ENCODE measurements around the gene NSUN2.
"Not testable (repeated sequence)": the region's sequence is repeated elsewhere in the genome, so short reads cannot be mapped to it uniquely, and the experiment has no call there.

Gene NSUN2

DNA sequence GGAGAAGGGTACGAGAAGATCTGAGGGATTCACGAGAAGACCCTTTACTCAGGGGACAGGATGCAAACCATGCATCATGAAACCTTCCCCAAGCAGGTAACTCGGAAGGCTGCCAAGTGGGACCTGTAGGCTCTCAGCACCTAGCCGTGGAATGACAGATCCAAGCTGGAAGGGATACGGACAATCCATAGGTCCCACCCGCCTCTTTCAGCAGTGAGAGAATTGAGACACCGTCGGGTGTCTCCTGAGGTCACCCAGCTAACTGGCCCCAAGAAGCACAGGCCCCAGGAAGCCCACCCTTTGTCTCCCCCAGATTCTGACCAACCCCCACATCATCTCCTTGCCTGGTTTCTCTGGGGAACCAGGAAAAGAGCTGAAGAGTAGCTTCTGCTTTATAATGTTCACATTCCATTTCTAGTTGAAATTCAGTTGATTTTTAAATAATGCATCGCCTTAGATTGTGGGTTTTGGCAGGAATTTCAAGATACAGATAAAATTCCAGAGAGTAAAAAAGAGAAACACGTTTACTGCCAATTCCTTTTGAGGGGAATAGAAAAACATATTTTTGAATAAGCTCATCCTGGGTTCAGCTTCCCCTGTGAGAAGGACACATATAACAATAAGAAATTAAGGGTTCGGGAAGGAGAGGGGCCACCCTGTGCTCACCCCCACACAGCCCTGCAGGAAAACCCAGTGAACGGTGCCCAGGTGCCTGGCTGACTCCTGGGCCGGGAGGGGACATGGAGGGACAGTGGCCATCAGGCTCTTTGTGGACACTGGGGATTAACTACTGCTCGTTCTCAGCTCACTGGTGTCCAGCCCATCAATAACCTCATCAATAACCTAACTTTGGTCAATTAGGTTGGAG, 51.1 kb downstream of the NSUN2 start:
- no peak for DNase-seq

DNA sequence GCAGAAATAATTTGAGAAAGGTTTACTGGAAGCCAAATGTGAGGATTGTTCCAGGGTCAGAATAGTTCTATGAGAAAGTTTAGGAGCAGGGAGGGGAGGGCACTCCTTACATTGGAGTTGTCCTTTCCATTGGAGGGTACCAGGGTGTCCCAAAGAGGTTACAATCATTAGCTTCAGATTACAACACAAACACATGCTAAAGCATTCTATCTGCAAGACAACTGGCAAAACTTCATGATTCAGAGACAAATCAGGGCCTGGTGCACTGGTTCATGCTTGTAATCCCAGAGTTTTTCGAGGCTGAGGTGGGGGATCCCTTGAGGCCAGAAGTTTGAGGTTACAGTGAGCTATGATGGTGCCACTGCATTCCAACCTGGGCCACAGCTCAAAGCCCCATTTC, 51.8 kb downstream of the NSUN2 start:
- no peak for DNase-seq

DNA sequence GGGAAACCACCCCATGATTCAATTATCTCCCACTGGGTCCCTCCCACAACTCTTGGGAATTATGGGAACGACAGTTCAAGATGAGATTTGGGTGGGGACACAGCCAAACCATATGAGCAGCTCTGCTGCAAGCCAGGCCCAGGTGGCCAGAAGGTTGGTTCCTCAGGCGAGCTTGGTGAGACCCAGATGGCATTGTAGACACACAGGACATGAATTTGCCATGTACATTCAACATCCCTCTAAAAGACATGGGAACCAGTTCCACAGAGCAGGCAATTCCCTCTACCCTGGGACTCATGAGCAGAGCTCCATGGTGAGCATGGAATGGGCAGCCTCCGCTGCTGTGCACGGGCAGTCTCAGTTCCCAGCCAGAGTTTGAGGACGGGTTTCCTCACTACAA, 53.3 kb downstream of the NSUN2 start:
- no peak for DNase-seq

DNA sequence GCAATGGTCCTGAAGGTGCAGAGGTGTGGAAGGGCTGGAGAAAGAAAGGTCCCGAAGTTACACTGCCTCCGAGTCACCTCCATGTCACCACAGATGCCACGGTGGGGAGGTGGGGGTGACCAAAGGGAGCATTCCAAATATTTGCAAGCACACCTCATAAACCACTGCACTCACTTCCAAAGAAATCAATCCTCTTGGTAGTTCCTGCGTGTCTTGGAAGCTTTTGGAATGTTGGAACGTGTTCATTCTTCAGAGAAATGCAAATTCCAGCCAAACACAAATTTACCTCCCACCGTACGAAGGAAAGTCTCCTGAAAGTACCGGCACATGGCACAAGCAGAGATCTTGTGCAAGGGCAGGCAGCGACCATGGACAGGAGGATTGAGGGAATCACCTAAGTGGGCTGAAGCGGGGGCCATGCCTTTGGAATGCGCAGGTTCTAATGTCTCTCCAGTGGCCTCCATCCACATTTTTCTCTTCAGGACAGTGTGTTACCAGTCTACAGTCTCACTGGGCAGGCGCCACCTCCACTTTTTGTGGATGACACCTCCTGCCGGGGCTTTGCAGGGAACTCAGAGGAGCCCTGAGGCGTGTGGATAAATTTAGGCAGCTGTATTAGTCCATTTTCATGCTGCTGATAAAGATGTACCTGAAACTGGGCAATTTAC, 54.0 kb downstream of the NSUN2 start:
- no peak for DNase-seq

DNA sequence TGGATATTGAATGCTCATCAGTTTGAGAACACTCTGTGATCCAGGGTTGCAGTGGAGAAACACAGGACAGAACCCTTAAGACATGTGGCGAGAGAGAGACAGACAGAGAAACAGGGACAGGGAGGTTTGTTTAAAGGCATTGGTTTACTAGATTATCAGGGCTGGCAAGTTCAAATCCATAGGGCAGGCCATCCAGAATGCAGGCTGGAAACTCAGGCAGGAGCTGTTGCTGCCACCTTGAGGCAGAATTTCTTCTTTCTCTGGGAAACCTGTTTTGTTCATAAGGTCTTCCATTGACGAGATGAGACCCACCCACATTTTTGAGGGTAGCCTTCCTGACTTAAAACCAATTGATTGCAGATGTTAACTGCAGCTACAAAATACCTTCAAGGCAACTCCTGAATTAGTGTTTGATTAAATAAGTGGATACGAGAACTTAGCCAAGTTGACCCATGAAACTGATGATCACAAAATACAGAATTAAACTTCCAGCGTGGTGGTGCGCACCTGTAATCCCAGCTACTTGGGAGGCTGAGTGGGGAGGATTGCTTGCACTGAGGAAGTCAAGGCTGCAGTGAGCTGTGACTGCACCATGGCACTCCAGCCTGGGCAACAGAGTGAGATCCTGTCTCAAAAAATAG, 55.9 kb downstream of the NSUN2 start:
- DNase-seq = no peak

DNA sequence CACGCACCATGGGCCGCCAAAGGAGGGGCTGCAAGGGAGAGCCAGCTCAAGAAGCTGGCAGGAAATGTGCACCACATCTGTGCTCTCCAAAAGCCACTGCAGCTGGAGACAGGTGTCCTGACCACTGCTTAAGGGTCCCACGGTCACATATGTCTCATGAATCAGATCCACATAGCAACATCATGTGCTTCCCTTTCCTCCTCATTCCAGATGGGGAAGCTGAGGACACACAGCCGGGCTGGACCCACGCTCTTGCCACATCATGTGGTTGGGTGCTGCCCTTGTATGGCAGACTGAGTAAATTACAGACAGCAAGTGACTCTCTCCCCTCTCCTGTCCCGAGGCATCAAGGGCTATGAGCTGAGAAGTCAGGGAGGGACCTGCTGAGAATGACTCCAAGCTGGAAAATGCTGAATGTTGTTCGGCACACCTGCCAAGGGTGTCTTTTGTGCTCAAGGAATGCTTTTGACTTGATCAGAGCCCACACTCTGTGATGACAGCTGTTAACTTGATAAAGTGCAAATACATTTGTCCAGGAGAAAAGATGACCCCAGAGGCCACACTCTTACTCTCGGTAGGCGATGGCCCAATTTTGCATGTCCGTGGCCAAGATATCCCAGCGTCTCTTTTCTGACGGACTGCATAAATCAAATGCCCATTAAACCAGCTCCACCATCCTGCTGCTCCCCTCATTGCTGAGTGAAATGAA, 58.2 kb downstream of the NSUN2 start:
- no peak for DNase-seq

DNA sequence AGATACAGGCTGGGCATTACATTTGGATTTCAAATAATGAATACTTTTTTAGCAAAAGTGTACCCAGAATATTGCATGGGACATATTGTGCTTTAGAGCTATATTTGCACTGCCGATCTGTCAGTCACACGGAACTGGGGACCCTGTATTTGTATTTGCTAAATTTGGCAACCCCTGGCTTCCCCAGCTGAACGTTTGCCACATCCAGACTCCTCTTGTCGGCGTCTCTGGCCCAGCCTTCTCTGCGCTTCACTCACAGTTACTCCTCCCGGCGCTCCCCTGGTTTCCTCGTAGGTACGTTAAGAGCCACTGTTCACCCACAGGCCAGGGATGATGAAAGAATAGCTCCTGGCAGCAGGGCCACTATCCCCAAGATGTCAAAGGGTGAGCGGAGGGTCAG, 58.7 kb downstream of the NSUN2 start:
- no peak for DNase-seq

DNA sequence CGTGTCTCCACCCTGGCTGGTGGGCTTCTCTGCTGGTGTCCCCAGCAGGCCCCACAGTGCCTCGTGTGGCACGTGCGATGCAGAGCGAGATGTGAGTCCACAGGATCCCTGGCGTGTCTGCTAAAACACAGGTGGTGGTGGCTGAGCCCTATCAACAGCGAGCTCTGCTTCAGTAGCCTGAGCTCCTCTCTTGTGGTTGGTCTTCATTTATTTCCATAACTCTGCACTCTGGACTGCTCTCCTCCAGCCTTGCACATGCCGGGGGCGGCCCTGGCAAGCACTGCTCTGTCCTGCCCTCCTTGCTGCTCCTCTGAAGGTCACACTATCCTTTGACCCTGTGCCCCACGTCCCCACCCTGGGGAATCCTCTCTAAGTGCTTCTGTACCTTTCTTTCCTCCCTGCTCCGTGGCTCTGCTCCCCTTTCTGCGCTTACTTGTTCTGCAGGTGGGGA, 59.2 kb downstream of the NSUN2 start:
- no peak for DNase-seq

DNA sequence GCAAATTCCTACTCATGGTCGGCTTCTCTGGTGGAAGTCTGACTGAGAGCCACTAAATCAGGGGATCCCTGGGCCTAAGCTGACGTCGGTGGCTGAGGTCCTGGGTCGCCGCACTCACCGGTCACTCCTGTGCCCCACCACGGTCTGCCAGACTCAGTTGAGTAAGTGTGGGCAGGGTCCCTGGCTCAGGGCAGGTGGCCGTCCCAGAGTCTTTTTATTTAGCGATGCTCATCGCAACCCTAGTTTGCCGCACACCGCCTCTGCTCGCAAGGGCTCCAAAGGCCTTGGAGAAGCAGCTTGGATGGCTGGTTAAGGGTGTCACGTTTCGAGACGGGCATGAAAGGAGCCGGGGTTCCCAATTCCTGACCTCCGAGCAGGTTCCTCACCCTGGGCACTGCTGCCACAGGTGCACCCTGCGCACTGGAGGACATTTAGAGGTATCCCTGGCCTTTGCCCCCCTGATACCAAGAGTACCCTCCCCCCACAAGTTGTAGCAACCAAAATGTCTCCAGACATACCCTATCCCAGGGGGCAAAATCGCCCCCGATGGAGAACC, 59.9 kb downstream of the NSUN2 start:
- DNase-seq = no peak

DNA sequence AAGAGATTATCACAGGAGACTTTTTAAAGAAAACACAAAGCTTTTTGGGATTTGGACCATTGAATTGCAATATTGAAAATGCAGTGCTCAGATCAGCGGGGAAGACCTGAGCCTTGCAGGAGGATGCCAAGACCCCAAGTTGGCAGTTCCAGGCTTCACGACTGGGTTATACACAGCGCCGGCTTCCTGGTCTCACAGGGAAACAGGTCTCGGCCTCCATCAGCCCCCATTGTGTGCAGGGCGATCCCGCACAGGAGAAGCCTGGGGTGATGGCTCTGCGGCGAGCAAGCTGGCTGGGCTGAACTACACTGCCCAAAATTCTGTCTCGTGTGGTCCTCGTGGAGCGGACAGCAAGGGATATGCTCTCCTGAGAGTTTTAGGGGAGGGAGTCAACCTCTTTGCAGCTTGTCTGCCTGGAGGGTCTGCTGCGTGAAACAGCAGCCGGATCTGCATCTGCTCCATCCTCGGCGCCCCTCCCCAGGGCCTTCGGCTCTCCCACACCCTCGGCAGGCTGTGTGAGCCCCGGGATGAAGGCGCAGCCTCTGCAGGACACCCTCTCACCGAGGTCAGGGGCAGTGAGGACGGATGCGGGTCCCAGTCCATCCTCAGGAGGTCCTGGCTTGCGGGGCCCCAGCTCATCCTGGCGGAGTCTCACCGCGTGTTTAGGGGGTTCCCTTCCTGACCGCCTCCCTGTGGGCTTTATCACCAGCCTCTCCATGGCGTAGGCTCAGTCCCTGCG, 60.6 kb downstream of the NSUN2 start:
- no peak for DNase-seq

DNA sequence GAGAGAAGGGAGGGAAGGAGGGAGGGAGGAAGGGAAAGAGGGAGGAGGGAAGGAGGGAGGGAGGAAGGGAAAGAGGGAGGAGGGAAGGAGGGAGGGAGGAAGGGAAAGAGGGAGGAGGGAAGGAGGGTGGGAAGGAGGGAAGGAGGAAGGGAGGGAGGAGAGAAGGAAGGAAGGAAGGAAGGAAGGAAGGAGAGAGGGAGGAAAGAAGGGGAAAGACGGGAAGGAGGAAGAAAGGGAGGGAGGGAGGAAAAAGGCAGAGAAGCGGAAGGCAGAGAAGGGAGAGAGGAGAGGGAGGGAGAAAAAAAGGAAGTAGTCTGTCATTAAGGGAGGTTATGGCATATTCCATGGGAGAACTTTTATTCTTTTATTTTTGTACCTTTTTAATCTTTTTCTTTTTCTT, 61.2 kb downstream of the NSUN2 start:
- not testable (repeated sequence) for DNase-seq

DNA sequence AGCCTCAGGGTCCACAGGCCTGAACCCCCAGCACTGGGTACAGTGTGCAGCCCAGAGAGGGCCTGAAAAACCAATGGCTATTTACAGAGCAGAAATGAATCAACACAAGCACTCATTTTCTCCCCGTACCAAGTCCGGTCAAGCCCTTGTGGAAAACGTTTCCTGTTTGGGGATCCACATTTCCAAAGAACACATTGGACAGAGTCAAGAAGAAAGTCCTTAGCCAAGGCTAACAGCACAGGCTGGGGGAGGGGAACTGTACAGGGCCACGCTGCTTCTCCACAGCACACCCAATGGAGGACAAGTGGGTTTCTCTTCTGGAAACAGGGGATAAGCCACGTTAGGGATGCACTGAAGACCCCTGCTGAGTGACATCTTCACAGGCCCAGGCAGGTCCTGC, 62.3 kb downstream of the NSUN2 start:
- no peak for DNase-seq

DNA sequence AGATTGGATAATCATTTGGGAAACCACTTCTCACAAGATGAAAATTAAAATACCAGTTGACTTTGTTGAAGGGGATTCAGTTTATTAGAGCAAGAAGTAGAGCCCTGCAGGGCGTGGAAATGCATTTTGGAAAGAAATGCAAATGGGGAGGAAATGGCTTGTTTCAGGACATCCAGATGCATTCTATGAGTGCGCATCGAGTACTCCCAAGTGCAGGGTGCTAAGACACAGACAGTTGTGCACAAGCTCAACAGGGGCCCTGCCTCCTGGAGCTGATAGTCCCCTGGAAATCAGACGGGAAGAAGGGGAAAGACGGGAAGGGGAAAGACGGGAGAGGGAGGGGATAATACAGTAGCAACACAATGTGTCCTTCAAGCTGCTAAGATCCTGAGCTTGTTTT, 64.0 kb downstream of the NSUN2 start:
- no peak for DNase-seq

DNA sequence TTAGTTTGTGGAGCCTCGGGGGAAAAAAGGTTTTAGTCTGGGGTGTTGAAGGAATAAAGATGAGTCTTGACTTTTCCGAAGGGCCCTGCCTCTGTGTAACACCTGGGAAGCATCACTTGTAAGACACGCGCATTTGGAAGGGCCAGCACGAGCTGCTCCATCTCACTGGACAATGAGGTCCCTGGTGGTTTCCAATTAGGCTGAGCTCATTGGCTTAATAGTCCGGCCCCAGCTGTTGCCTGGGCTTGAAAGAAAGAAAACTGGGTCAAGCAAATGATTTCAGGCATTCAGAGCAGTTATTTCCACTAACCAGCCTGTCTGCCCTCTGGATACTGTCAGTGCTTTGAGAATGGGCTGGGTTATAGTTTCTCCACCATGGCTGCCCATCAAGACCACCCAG, 64.5 kb downstream of the NSUN2 start:
- DNase-seq = no peak

DNA sequence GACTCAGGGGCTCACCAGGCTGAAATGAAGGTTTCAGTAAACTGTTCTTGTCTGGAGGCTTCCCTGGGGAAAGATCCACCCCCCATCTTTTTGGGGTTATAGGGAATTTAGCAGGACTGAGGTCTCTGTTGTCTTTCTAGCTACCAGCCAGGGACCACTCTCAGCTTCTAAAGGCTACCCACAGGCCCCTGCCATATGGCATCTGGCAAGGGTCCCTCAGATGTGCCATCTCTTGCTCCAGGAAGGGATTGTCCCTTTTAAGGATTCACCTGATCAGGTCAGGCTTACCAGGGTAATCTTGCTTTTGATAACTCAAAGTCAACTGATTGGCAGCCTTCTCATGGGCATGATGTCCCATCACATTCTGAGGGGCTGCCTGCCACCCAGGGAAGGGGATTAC, 65.0 kb downstream of the NSUN2 start:
- no peak for DNase-seq

DNA sequence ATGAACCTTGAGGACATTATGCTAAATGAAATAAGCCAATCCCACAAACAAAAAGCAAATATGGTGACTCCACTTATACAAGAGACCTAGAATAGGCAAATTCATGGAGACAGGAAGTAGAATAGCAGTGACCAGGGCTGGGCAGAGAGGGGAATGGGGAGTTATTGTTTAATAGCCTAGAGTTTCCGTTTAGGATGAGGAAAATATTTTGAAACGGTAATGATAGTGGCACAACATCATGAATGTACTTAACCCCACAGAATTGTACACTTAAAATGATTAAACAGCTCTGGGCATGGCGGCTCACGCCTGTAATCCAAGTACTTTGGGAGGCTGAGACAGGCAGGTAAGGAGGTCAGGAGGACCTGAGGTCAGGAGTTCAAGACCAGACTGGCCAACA, 65.8 kb downstream of the NSUN2 start:
- no peak for DNase-seq

DNA sequence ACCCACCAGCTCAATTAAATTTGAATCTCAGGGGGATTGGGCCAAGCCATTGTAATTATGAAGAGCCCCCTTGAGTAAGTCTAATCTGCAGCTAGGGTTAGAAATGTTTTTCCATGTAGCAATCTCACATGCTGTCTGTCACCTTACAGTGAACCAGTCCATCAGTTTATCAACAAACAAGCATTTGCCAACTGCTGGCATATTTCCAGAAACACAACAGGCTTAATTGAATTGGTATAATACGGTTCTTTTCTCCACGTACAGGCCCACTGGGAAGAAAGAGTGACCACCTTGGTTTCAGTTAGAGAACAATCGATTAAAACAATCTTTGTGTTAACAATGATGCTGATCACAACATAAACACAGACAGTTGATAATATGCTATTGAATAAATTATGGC, 67.4 kb downstream of the NSUN2 start:
- DNase-seq = no peak

DNA sequence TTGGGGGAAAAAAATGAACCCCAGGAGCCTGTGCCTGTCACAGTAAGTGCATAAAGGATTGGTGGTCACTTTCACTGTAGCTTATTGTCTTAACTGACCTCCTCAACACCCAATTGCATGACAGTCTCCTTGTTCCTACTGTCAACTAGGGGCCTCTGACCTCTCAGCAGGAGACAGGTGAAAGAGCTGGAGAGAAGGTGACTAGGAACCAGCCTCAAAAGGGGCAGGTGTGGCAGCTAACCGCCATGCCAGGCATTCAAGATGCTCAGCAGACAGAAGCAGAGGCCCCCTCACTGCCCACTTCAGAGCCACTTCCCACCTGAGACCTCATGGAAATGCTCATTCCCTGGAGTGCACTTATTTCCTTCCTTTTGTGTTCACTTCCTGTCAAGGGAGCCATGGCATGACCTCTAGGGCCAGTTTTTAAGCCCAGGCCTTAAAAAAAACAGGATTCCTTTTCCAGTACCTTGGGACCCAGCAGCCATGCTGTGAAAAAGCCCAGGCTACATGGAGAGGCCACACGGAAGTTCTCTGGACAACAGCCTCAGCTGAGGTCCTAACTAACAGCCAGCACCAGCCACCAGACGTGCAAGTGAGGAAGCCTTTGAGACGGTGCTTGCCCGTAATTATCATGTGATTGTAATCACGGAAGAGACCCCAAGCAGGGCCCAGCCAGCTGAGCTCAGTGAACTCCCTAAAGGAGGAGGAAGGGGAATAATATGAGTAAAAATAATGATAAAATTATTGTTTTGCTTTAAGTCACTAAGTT, 74.9 kb downstream of the NSUN2 start:
- no peak for DNase-seq

DNA sequence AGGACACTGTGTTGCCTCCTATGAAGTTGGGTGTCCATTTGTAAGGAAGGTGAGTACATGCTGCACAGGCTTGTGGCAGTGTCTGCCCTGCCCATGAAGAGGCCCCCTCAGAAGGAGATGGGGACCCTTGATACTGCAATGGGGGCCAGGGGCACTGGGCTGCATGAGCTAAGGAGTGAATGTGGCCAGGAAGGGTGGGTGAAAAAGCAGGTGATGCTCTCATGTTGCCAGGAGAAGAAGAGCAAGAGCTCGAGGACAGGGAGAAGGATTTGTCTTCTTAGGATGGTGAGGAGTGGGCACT, 76.1 kb downstream of the NSUN2 start:
- no peak for DNase-seq

DNA sequence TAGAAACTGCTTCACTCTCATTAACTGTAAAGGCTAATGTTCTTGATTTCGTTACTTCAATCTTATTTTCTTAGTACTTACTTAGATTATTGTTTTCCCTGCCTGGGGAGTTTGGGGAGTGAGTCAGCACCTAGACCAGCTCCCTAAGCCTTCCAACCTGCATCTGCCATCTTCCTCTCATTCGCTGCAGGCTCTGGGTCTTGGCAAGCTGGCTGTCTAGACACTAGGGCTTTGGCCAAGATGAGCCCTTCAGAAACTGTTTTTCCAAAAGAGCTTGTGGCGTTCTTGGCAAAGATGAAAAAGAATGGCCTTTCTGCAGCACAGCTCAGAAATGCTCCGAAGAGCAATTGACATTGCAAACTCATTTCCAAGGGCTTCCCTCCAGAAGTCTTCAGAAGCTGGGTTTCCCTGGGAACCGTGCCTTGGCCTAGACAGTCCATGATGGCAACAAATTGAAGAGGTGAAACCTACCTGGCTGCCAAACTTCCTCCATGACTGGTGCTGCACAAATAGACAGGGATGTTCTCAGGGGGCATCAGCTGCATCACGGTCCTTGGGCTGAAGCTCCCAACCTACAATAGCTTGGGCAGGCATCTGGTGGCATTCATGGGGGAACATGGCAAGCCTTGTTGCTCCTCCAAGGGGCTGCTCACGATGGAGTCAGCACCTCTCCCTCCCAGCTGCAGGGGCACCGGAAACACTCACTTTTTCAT, 76.6 kb downstream of the NSUN2 start:
- no peak for DNase-seq

DNA sequence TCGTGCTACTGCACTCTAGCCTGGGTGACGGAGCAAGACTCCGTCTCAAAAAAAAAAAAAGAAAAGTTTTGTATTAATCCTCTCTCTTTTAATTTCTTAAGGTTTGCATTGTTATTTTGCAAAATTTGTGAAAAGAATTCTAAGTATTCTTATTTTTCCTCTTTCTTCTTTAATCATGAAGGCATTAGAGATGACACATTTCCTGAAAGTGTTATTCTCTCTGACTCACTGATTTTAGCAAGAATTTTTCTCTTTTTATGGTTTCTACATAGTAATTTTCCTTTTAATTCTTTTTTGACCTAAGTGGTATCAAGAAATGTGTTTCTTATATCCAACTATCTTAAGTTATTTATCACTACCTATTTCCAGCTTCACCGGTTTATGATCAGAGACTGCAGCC, 78.0 kb downstream of the NSUN2 start:
- no peak for DNase-seq
